DND-41 (cell line): ENCODE results near the gene DRC7.

Experiments used
- EZH2 ChIP-seq: IDR thresholded peaks from 3 replicates; pipeline ENCODE4 v1.6.1; 2012; ENCODE audit warnings: borderline replicate concordance, low read depth, mild to moderate bottlenecking, moderate library complexity, low read length, inconsistent platforms; ENCODE audit not compliant: severe bottlenecking
- TF ChIP-seq, protein P1 (sequence below): IDR thresholded peaks from 2 replicates; pipeline ENCODE4 v1.5.1; 2012; ENCODE audit warnings: borderline replicate concordance, low read length, moderate library complexity, mild to moderate bottlenecking; ENCODE audit not compliant: poor library complexity, severe bottlenecking; ENCODE audit errors: extremely low read depth

DNA sequence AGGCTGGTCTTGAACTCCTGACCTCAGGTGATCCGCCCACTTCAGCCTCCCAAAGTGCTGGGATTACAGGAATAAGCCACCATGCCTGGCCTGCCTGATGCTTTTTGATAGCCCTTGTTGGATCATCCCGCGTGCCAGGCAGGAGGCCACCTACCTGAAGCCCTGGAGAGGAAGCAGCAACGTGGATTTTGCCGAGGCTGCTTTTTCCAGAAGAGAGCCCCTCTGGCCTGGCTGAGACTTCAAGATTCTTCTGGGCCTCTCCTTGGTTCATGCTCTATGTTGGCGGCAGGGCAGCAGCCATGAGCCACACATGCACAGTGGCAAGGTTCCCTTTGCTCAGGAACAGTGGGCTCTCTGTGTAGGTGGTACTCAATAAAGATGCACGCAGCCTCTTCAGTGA lies 52.5 kb downstream of the DRC7 start:
- TF ChIP-seq, protein P1, sequence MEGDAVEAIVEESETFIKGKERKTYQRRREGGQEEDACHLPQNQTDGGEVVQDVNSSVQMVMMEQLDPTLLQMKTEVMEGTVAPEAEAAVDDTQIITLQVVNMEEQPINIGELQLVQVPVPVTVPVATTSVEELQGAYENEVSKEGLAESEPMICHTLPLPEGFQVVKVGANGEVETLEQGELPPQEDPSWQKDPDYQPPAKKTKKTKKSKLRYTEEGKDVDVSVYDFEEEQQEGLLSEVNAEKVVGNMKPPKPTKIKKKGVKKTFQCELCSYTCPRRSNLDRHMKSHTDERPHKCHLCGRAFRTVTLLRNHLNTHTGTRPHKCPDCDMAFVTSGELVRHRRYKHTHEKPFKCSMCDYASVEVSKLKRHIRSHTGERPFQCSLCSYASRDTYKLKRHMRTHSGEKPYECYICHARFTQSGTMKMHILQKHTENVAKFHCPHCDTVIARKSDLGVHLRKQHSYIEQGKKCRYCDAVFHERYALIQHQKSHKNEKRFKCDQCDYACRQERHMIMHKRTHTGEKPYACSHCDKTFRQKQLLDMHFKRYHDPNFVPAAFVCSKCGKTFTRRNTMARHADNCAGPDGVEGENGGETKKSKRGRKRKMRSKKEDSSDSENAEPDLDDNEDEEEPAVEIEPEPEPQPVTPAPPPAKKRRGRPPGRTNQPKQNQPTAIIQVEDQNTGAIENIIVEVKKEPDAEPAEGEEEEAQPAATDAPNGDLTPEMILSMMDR: no peak
- TF ChIP-seq EZH2: no peak
